Duodenal mucosa (tissue), 2 donors: ENCODE measurements around the gene ASIC2.

Experiments
- H3K27ac ChIP-seq: one replicate; pipeline ENCODE4 v1.7.0; 2013; ENCODE audit warnings: low read depth, low read length
- H3K27me3 ChIP-seq, 2 donors: one replicate each; pipeline ENCODE4 v1.7.0; 2013; ENCODE audit warnings: low read length in 2 of 2, control low read depth in 1 of 2; ENCODE audit not compliant: insufficient read depth in 2 of 2, control insufficient read depth in 1 of 2
- H3K36me3 ChIP-seq, 2 donors: one replicate each; pipeline ENCODE4 v1.7.0; 2013; ENCODE audit warnings: low read length in 2 of 2, control low read depth in 1 of 2; ENCODE audit not compliant: insufficient read depth in 2 of 2, control insufficient read depth in 1 of 2
- H3K4me1 ChIP-seq, 2 donors: one replicate each; pipeline ENCODE4 v1.7.0; 2013; ENCODE audit warnings: low read length in 2 of 2, control low read depth in 1 of 2; ENCODE audit not compliant: insufficient read depth in 2 of 2, control insufficient read depth in 1 of 2
- H3K4me3 ChIP-seq, 2 donors: one replicate each; pipeline ENCODE4 v1.7.0; 2013; ENCODE audit warnings: low read length in 2 of 2, low read depth in 1 of 2
- H3K9ac ChIP-seq, 2 donors: one replicate each; pipeline ENCODE4 v1.7.0; 2013; ENCODE audit warnings: low read length in 2 of 2, low read depth in 1 of 2
- H3K9me3 ChIP-seq, 2 donors: one replicate each; pipeline ENCODE4 v1.7.0; 2013; ENCODE audit warnings: low read length in 2 of 2, control low read depth in 1 of 2; ENCODE audit not compliant: control insufficient read depth in 1 of 2

Gene ASIC2

DNA sequence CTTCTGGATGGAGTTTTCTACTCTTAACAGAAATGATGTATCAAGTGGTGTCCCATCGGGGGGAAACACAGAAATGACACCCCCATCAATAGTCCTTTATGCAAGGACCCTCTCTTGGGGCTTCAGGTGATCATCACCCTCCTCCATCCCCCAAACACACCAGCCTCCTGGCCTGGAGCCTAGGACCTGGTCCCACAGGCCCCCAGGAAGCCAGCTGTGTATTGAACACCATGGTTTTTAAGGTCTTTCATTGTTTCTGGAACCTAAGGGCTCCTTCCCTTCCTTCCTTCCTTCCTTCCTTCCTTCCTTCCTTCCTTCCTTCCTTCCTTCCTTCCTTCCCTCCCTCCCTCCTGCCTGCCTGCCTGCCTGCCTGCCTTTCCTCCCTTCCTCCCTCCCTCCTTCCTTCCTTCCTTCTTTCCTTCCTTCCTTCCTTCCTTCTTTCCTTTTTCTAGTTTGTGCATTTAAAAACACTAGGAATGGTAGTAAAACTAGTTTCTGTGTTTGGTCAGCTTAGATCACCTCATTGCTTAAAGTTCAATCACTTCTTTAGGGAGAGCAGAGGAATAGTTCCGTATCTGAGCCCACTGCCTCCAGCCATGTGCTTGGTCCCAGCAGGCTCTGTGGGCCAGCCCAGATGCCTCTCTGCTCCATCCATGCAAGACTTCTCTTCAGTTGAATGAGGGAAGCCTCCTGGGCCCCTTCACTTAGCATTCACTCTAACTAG is 23.6 kb downstream of the ASIC2 start:
- Histone ChIP-seq H3K4me3 (no peak overlapping the region), H3K27ac (no peak overlapping the region), H3K27me3 (no peaks in the 10 kb centered on the region), H3K4me1 (peaks cover 7 to 14% of the 10 kb centered on the region in 2 donors), H3K36me3 (no peaks in the 10 kb centered on the region), H3K9ac (no peak overlapping the region), H3K9me3 (no peaks in the 10 kb centered on the region)

DNA sequence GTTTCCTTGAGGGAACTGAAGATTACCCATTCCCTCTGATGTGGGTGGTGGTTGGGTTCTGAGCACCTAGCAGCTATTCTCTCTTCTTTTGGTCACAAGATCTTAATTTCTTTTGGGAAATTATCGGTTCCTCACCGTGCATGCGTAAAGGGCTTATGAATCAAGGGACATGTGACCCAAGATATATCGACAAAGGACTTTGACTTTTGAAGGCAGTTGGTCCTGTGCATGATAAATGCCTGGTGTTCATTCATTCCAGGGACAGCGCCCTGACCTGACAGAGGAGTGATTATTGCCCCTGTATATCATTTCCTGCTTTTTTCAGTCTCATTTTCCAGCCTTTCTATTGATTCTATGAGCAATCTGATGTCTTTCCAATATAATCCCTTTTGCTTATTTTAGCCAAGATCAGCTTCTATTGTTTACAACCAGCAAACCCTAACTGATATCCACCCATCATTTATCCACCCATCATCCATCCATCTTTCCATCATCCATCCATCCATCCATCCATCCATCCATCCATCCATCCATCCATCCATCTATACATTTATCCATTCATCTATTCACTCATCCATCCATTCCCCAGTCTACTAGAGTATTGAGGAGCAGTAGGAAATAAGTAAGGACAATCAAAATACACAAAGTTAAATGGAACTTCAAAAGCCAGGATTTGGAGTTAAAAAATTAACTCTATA is 25.1 kb downstream of the ASIC2 start:
- H3K4me3 ChIP-seq, result no peak overlapping the region
- peaks cover 12 to 19% of the 10 kb centered on the region in 2 donors for H3K4me1 ChIP-seq
- H3K27ac ChIP-seq, result no peak overlapping the region
- no peaks in the 10 kb centered on the region for H3K36me3 ChIP-seq
- H3K9ac ChIP-seq, result no peak overlapping the region
- H3K27me3 ChIP-seq, result no peaks in the 10 kb centered on the region
- H3K9me3 ChIP-seq, result no peaks in the 10 kb centered on the region

DNA sequence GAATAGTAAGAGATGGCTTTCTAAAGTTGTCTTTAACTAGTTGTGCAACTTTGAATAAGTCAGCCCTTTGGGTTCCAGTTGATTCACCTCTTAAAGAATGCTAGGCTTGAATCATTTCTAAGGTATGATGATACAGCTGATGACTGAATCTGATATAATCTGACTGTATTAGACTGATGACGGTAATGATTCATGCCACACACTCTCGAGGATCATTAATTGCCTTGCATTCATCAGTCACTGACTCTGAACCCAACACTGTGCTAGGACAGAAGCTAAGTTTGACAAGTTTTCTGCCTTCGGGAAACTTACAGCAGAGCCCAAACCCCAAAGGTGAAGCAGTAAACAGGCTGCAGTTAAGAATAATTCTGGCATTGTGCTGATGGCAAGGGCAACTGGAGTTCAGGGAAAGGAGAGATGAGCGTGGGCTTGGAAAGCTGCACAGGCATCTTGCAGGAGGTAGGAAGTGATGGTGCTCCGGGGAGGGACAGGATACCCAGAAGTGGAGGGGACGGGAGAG is 25.8 kb downstream of the ASIC2 start:
- Histone ChIP-seq H3K36me3 (no peaks in the 10 kb centered on the region), H3K4me3 (no peak overlapping the region), H3K27me3 (no peaks in the 10 kb centered on the region), H3K4me1 (peaks cover 12 to 19% of the 10 kb centered on the region in 2 donors), H3K9ac (no peak overlapping the region), H3K27ac (no peak overlapping the region), H3K9me3 (no peaks in the 10 kb centered on the region)

DNA sequence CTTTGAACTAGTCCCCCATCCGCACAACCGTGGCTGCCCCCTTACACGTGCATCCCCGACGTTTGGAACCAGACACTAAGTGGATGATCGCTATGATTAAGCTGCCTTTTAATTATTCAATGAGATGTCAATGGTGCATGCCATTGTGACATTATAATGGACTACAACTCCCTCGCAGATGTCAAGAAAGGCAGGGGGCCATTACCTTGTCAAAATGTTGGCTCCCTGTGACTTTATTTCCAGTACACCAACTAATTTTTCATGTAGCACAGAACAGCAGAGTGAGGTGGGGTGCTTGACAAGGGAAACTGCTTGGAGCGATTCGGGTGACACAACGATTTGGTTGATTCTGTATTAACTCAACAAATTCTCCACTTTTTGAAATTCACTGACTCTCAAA is 26.5 kb downstream of the ASIC2 start:
- H3K36me3 ChIP-seq, result no peaks in the 10 kb centered on the region

DNA sequence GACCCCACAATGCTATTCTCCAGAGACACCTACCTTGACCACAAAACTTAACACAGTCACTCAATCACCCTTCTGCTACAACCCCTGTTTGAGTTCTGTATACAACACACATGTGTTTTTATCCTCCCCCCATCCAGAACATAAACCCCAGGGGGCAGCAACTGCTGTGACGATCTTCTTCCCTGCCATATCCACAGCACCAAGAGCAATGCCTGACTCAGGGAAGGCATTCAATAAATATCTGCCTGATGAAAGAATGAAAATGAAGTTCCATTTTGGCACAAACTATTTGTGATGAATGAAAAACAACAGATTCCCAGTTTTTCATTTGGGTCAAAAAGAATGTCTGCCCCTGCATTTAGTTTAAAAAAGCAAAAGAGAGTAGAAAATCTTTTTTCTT is 27.0 kb downstream of the ASIC2 start:
- Histone ChIP-seq H3K4me3 (no peak overlapping the region), H3K9ac (no peak overlapping the region), H3K4me1 (peaks cover 14 to 21% of the 10 kb centered on the region in 2 donors), H3K27me3 (no peaks in the 10 kb centered on the region), H3K36me3 (no peaks in the 10 kb centered on the region), H3K9me3 (no peaks in the 10 kb centered on the region), H3K27ac (no peak overlapping the region)

More for the DNA sequence above, 26.5 kb downstream of the ASIC2 start:
- H3K27me3 ChIP-seq, result no peaks in the 10 kb centered on the region
- H3K4me3 ChIP-seq, result no peak overlapping the region
- H3K4me1 ChIP-seq, result peaks cover 12 to 19% of the 10 kb centered on the region in 2 donors
- no peaks in the 10 kb centered on the region for H3K9me3 ChIP-seq
- no peak overlapping the region for H3K27ac ChIP-seq
- no peak overlapping the region for H3K9ac ChIP-seq

DNA sequence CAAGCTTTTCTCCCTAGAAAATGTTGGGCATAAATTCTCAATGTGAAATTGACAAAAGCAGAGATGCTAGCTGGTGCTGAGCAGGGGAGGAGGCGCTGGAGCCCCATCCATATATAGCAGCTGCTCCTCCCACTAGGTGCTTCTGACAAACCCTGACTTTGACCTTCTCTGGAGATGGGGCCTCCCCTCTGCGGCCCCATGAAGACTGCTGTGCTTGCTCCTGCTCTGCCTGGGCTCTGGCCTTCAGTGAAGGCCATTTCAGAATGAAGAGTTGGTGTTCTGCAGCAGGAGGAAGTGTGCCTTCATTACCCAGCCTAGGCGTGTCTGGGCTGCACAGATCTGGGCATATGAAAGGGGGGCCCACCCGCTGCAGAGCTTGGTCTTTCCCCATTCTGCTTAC is 29.7 kb downstream of the ASIC2 start:
- H3K27ac ChIP-seq, result no peak overlapping the region

DNA sequence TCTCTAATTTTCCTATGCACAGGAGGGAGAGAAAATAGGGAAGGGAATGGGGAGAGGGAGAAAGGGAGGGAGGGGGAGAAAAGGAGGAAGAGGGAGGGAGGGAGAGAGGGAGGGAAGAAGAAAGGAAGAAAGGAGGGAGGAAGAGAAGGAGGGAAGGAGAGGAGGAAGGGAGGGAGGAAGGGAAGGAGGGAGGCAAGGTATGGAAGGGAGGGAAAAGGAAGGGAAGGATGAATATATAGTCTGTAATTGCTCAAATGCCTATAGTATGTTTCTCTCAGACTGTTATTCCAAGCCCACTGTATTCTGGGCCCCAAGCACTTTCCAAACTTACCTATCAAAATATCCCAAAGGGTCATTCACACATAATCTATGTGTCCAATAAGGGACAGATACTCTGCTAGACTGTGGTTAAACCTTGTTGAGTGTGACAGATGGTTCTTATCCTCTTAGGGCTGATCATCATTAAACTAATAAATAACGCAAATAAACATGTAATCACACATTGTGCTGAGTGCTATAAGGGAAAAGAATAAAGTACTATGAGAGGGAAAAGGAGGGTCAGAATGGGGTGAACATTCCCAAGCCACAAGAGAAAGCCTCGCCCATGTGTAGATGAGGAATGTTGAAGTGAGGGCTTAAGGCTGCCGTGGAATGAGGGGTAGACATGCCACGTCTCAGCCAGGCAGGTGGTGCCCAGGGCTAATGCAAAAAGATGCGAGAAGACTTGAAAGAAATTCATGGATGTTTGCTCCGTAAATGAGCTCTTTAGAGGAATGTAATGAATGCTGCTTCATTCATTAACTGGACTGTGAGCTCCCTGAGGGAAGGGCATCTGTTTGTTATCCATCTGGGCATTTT is 30.6 kb downstream of the ASIC2 start:
- no peaks in the 10 kb centered on the region for H3K36me3 ChIP-seq
- H3K9ac ChIP-seq, result no peak overlapping the region
- H3K27me3 ChIP-seq, result peaks cover 0 to 2% of the 10 kb centered on the region in 2 donors

More for the DNA sequence above, 29.7 kb downstream of the ASIC2 start:
- no peak overlapping the region for H3K9ac ChIP-seq
- H3K27me3 ChIP-seq, result peaks cover 0 to 2% of the 10 kb centered on the region in 2 donors
- no peaks in the 10 kb centered on the region for H3K36me3 ChIP-seq
- H3K4me1 ChIP-seq, result peaks cover 15 to 26% of the 10 kb centered on the region in 2 donors
- H3K9me3 ChIP-seq, result no peaks in the 10 kb centered on the region
- H3K4me3 ChIP-seq, result no peak overlapping the region

DNA sequence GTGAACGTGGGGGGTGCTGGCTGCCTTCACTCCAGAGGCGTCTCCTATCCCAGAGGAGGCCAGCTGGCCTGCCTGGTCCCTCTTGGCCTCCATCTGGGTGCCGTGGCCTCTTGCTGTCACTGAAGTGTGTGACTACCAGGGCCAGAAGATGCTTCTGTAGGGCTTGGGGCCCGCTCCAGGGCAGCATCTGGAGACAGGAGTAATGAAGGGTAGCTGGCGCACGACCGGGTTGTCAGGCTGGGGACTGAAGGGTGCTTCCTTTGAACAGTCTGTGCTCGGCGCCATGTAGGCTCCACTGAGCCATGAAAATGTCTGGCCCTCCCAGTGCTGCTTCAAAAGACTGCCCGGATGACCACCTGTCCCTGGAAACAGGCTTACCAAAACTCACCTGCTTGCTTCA is 31.3 kb downstream of the ASIC2 start:
- no peaks in the 10 kb centered on the region for H3K9me3 ChIP-seq
- no peak overlapping the region for H3K27ac ChIP-seq
- H3K4me1 ChIP-seq, result peaks cover 15 to 17% of the 10 kb centered on the region in 2 donors
- no peak overlapping the region for H3K9ac ChIP-seq
- H3K27me3 ChIP-seq, result peaks cover 0 to 2% of the 10 kb centered on the region in 2 donors
- no peaks in the 10 kb centered on the region for H3K36me3 ChIP-seq
- H3K4me3 ChIP-seq, result no peak overlapping the region

More for the DNA sequence above, 30.6 kb downstream of the ASIC2 start:
- Histone ChIP-seq H3K4me3 (no peak overlapping the region), H3K9me3 (no peaks in the 10 kb centered on the region), H3K4me1 (peaks cover 15 to 19% of the 10 kb centered on the region in 2 donors), H3K27ac (no peak overlapping the region)

DNA sequence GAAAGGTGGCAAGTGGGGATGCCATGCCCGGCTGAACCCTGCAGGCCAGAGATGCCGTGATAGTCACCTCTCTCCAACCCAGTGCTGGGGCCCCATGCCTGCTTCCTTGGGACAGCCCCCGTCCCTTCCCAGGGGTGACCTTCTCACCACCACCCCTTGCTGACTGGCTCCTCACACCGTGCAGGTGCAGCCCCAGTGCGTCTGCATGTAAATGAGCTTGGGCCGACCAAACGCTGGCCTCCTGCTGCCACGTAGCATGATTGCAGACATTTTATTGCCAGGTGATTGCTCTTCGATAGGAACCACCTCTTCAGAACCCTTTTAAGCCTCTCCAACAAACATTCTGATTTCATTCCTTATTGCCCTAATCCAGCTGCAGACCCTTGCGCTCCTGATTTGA is 32.5 kb downstream of the ASIC2 start:
- no peaks in the 10 kb centered on the region for H3K36me3 ChIP-seq
- H3K4me1 ChIP-seq, result peaks cover 15 to 17% of the 10 kb centered on the region in 2 donors
- peaks cover 0 to 2% of the 10 kb centered on the region in 2 donors for H3K27me3 ChIP-seq
- H3K9me3 ChIP-seq, result no peaks in the 10 kb centered on the region
- H3K9ac ChIP-seq, result no peak overlapping the region
- H3K4me3 ChIP-seq, result no peak overlapping the region
- H3K27ac ChIP-seq, result no peak overlapping the region
